ENCODE measurements around the gene MS4A10.

Gene MS4A10

DNA sequence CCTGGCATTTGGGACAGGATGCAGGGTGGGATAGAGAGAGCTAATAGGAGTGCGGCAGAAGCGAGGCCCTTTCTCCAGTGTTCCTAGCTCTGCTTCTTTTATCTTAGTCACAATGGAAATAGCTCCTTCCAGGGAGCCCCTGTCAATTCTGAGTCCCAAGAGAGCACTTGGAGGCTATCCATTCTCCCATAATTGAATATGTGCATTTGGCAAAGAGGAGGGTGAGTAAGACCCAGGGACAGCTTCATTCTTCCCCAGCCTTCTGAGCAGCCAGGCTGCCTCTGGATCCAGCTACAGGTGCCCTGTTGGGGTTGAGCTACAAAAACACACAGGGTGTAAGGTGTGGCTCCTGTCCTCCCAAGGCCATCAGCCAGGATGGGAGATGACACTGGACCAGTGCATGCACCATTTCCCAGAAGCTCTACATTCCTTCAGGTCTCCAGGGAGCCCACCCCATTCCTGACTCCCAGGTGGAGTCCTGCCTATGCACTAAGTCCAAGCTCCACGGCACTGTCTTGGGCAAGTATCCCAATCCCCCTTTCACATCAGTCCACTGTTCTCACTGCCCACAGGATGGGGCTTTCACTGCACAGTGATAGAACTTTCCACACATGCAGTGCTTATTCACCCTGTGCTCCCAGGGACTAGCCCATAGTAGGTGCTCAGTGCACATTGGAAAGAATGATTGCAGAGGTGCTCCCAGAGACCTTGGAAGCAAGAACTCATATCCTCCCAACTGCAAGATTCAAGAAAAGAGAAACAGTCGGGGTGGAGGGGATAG lies 6.2 kb downstream of the MS4A10 start:
- Histone ChIP-seq H3K18ac (ENCODE audit: low read length) (no peak overlapping the region), H3K27ac (ENCODE audit: low read depth, low read length) (no peak overlapping the region), H3K27me3 (ENCODE audit: insufficient read depth, low read length, poor library complexity) (no peaks in the 10 kb centered on the region)

DNA sequence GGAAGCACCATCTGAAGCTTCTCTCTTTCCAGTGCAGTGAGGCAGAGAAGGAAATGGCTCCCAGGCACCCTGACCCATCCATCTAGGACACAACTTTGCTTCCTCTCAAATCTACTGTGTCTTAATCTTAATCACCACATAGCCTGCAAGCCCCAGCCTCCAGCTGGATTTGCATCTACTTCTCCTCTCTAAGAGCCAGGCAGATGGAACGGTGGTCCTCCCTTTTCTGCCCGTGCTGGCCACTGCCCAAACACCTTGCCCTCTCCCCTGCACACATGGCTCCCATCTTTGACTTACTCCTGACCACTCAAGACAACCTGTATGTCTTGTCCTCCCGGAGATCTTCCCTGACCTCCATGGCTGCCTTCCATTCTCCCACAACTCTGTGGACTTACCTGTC lies 7.4 kb downstream of the MS4A10 start:
- no peak overlapping the region for H2BK5ac ChIP-seq (ENCODE audit: low read length)
- no peak overlapping the region for H3K4me3 ChIP-seq (ENCODE audit: low read length)
- no peaks in the 10 kb centered on the region for H3K4me1 ChIP-seq (ENCODE audit: control insufficient read depth, low read depth, low read length)
- H3K56ac ChIP-seq (ENCODE audit: low read length) = no peak overlapping the region
- no peak overlapping the region for H4K5ac ChIP-seq (ENCODE audit: low read length)
- H3K36me3 ChIP-seq (ENCODE audit: control insufficient read depth, insufficient read depth, low read length) = no peaks in the 10 kb centered on the region
- H3K27ac ChIP-seq (ENCODE audit: low read depth, low read length) = no peak overlapping the region
- H3K4me2 ChIP-seq (ENCODE audit: low read length) = no peak overlapping the region
- H3K18ac ChIP-seq (ENCODE audit: low read length) = no peak overlapping the region
- no peaks in the 10 kb centered on the region for H3K79me2 ChIP-seq (ENCODE audit: control insufficient read depth, insufficient read depth, low read length)
- no peak overlapping the region for H3K23ac ChIP-seq (ENCODE audit: low read length)
- H3K79me1 ChIP-seq (ENCODE audit: low read length) = no peaks in the 10 kb centered on the region
- H2AK5ac ChIP-seq (ENCODE audit: low read length) = no peak overlapping the region
- DNase-seq = no peak
- H2BK120ac ChIP-seq (ENCODE audit: low read depth, low read length) = no peak overlapping the region
- H3K4ac ChIP-seq (ENCODE audit: low read depth, low read length) = no peak overlapping the region
- no peak overlapping the region for H2BK15ac ChIP-seq (replicated peaks; ENCODE audit: low read depth)
- no peak overlapping the region for H4K8ac ChIP-seq (ENCODE audit: low read depth, low read length)
- no peaks in the 10 kb centered on the region for H3K27me3 ChIP-seq (ENCODE audit: insufficient read depth, low read length, poor library complexity)
- WGBS (ENCODE audit: extremely low coverage, insufficient coverage, low lambda C conversion rate) = no CpG with 5 or more reads among the region's 3 CpGs
- no peak overlapping the region for H3K9ac ChIP-seq (ENCODE audit: low read length)

More for the DNA sequence above, 6.2 kb downstream of the MS4A10 start:
- no peaks in the 10 kb centered on the region for H3K79me2 ChIP-seq (ENCODE audit: control insufficient read depth, insufficient read depth, low read length)
- no peak overlapping the region for H3K23ac ChIP-seq (ENCODE audit: low read length)
- no peak overlapping the region for H3K4ac ChIP-seq (ENCODE audit: low read depth, low read length)
- no peak overlapping the region for H2BK15ac ChIP-seq (replicated peaks; ENCODE audit: low read depth)
- H3K36me3 ChIP-seq (ENCODE audit: control insufficient read depth, insufficient read depth, low read length) = no peaks in the 10 kb centered on the region
- H3K4me2 ChIP-seq (ENCODE audit: low read length) = no peak overlapping the region
- no peak overlapping the region for H3K56ac ChIP-seq (ENCODE audit: low read length)
- no peak overlapping the region for H2BK120ac ChIP-seq (ENCODE audit: low read depth, low read length)
- no peak overlapping the region for H4K5ac ChIP-seq (ENCODE audit: low read length)
- H3K79me1 ChIP-seq (ENCODE audit: low read length) = no peaks in the 10 kb centered on the region
- H2AK5ac ChIP-seq (ENCODE audit: low read length) = no peak overlapping the region
- H3K4me3 ChIP-seq (ENCODE audit: low read length) = no peak overlapping the region
- no peak overlapping the region for H3K9ac ChIP-seq (ENCODE audit: low read length)
- no CpG with 5 or more reads among the region's 4 CpGs for WGBS (ENCODE audit: extremely low coverage, insufficient coverage, low lambda C conversion rate)
- peak; percentile 8 for DNase-seq
- no peaks in the 10 kb centered on the region for H3K4me1 ChIP-seq (ENCODE audit: control insufficient read depth, low read depth, low read length)
- H4K8ac ChIP-seq (ENCODE audit: low read depth, low read length) = no peak overlapping the region
- no peak overlapping the region for H2BK5ac ChIP-seq (ENCODE audit: low read length)

GRCh38 chr11:60795291-60795690 lies 10.2 kb downstream of the MS4A10 start:
- H3K56ac ChIP-seq (ENCODE audit: low read length) = no peak overlapping the region

DNA sequence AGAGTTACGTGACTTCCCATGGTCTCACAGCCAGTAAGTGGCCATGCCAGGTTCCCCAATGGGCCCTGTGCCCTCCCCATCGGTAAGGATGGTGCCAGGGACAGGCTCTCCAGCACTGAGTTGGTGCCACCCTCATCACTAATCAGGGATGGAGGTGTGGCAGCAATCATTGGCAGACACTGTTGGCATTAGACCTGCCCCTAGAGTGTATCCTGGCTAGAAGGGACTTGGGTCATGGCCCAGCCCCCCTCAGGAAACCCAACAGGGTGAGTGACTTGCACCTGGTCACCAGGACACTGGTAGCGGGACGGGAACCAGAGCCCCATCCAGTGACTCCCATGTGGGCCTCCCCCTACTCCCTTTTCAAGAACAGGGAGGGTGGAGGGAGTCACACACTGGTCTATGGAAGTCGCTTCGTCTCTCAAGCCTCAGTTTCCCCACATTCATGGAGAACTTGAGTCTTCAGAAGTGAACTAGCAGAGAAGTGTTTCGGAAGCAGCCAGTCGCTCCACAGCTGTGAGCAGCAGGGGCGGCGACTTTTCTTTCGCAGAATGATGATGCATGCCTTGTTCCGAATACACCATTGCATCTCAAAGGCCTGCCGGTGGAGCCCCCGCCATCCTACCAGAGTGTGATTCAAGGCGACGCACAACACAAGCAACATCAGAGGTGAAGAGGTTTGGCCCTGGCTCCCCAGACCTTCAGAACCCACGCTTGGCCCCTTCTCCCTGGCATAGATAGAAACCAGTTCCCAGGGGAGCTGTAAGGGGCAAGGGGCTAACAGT lies 12.9 kb downstream of the MS4A10 start:
- no peaks in the 10 kb centered on the region for H3K27me3 ChIP-seq (ENCODE audit: insufficient read depth, low read length, poor library complexity)
- no peak overlapping the region for H4K8ac ChIP-seq (ENCODE audit: low read depth, low read length)
- no peaks in the 10 kb centered on the region for H3K36me3 ChIP-seq (ENCODE audit: control insufficient read depth, insufficient read depth, low read length)
- H2BK15ac ChIP-seq (replicated peaks; ENCODE audit: low read depth) = no peak overlapping the region
- H3K4me1 ChIP-seq (ENCODE audit: control insufficient read depth, low read depth, low read length) = no peaks in the 10 kb centered on the region
- DNase-seq = no peak
- H3K4me2 ChIP-seq (ENCODE audit: low read length) = no peak overlapping the region
- no peak overlapping the region for H3K9ac ChIP-seq (ENCODE audit: low read length)
- H3K79me1 ChIP-seq (ENCODE audit: low read length) = no peaks in the 10 kb centered on the region
- no peak overlapping the region for H3K56ac ChIP-seq (ENCODE audit: low read length)
- H3K18ac ChIP-seq (ENCODE audit: low read length) = no peak overlapping the region
- no peak overlapping the region for H3K27ac ChIP-seq (ENCODE audit: low read depth, low read length)
- H3K4ac ChIP-seq (ENCODE audit: low read depth, low read length) = no peak overlapping the region
- H2BK5ac ChIP-seq (ENCODE audit: low read length) = no peak overlapping the region
- no CpG with 5 or more reads among the region's 17 CpGs for WGBS (ENCODE audit: extremely low coverage, insufficient coverage, low lambda C conversion rate)
- H4K5ac ChIP-seq (ENCODE audit: low read length) = no peak overlapping the region
- no peak overlapping the region for H2AK5ac ChIP-seq (ENCODE audit: low read length)
- no peaks in the 10 kb centered on the region for H3K79me2 ChIP-seq (ENCODE audit: control insufficient read depth, insufficient read depth, low read length)
- H3K23ac ChIP-seq (ENCODE audit: low read length) = no peak overlapping the region
- H2BK120ac ChIP-seq (ENCODE audit: low read depth, low read length) = no peak overlapping the region
- H3K4me3 ChIP-seq (ENCODE audit: low read length) = no peak overlapping the region

More at GRCh38 chr11:60795291-60795690, 10.2 kb downstream of the MS4A10 start:
- H3K79me1 ChIP-seq (ENCODE audit: low read length) = no peaks in the 10 kb centered on the region
- no peaks in the 10 kb centered on the region for H3K36me3 ChIP-seq (ENCODE audit: control insufficient read depth, insufficient read depth, low read length)
- H3K27me3 ChIP-seq (ENCODE audit: insufficient read depth, low read length, poor library complexity) = no peaks in the 10 kb centered on the region
- no peak overlapping the region for H3K4ac ChIP-seq (ENCODE audit: low read depth, low read length)
- no peaks in the 10 kb centered on the region for H3K79me2 ChIP-seq (ENCODE audit: control insufficient read depth, insufficient read depth, low read length)
- H3K4me1 ChIP-seq (ENCODE audit: control insufficient read depth, low read depth, low read length) = no peaks in the 10 kb centered on the region
- H4K5ac ChIP-seq (ENCODE audit: low read length) = no peak overlapping the region
- H2BK5ac ChIP-seq (ENCODE audit: low read length) = no peak overlapping the region
- no CpG with 5 or more reads among the region's 6 CpGs for WGBS (ENCODE audit: extremely low coverage, insufficient coverage, low lambda C conversion rate)
- no peak overlapping the region for H4K8ac ChIP-seq (ENCODE audit: low read depth, low read length)
- H3K4me2 ChIP-seq (ENCODE audit: low read length) = no peak overlapping the region
- no peak overlapping the region for H3K4me3 ChIP-seq (ENCODE audit: low read length)
- H3K18ac ChIP-seq (ENCODE audit: low read length) = no peak overlapping the region
- H2BK120ac ChIP-seq (ENCODE audit: low read depth, low read length) = no peak overlapping the region
- H2BK15ac ChIP-seq (replicated peaks; ENCODE audit: low read depth) = no peak overlapping the region
- DNase-seq = no peak
- no peak overlapping the region for H2AK5ac ChIP-seq (ENCODE audit: low read length)
- no peak overlapping the region for H3K23ac ChIP-seq (ENCODE audit: low read length)
- no peak overlapping the region for H3K9ac ChIP-seq (ENCODE audit: low read length)
- H3K27ac ChIP-seq (ENCODE audit: low read depth, low read length) = no peak overlapping the region

- Histone ChIP-seq H2BK15ac (replicated peaks; ENCODE audit: low read depth) (no peak overlapping the region), H3K18ac (ENCODE audit: low read length) (no peak overlapping the region), H3K27me3 (ENCODE audit: insufficient read depth, low read length, poor library complexity) (no peaks in the 10 kb centered on the region), H3K79me1 (ENCODE audit: low read length) (no peaks in the 10 kb centered on the region), H3K79me2 (ENCODE audit: control insufficient read depth, insufficient read depth, low read length) (no peaks in the 10 kb centered on the region), H3K4me1 (ENCODE audit: control insufficient read depth, low read depth, low read length) (no peaks in the 10 kb centered on the region), H3K56ac (ENCODE audit: low read length) (no peak overlapping the region), H3K23ac (ENCODE audit: low read length) (no peak overlapping the region), H3K9ac (ENCODE audit: low read length) (no peak overlapping the region), H2BK120ac (ENCODE audit: low read depth, low read length) (no peak overlapping the region), H3K27ac (ENCODE audit: low read depth, low read length) (no peak overlapping the region), H4K5ac (ENCODE audit: low read length) (no peak overlapping the region), H2BK5ac (ENCODE audit: low read length) (no peak overlapping the region), H3K36me3 (ENCODE audit: control insufficient read depth, insufficient read depth, low read length) (no peaks in the 10 kb centered on the region), H2AK5ac (ENCODE audit: low read length) (no peak overlapping the region), H3K4me2 (ENCODE audit: low read length) (no peak overlapping the region), H4K8ac (ENCODE audit: low read depth, low read length) (no peak overlapping the region), H3K4ac (ENCODE audit: low read depth, low read length) (no peak overlapping the region), H3K4me3 (ENCODE audit: low read length) (no peak overlapping the region)
- WGBS (ENCODE audit: extremely low coverage, insufficient coverage, low lambda C conversion rate) = no CpG with 5 or more reads among the region's 3 CpGs
- no peak for DNase-seq
Observed at GRCh38 chr11:60798631-60799030, 13.5 kb downstream of the MS4A10 start.
